SKM-1 (cell line): ENCODE results near the gene TSEN34.
"Not testable (repeated sequence)": the region's sequence is repeated elsewhere in the genome, so short reads cannot be mapped to it uniquely, and the experiment has no call there.

Source experiments
- DNase-seq: peaks from one replicate; lab custom pipeline; 2025; ENCODE audit not compliant: unreplicated experiment; lab: John Stamatoyannopoulos, UW

Gene TSEN34

GRCh38 chr19:54160854-54161253, 30.3 kb upstream of the TSEN34 start:
- no peak for DNase-seq

- DNase-seq: peak; percentile 56
Measured at GRCh38 chr19:54162241-54162805, 28.8 kb upstream of the TSEN34 start.

- DNase-seq: no peak
Measured at GRCh38 chr19:54162884-54163283, 28.2 kb upstream of the TSEN34 start.

GRCh38 chr19:54164369-54165068, 26.6 kb upstream of the TSEN34 start:
- no peak for DNase-seq

GRCh38 chr19:54165222-54165621, 25.9 kb upstream of the TSEN34 start:
- no peak for DNase-seq

- DNase-seq: peak; percentile 24
Measured at GRCh38 chr19:54168174-54168917, 22.8 kb upstream of the TSEN34 start.

GRCh38 chr19:54169149-54169740, 21.9 kb upstream of the TSEN34 start:
- no peak for DNase-seq

- DNase-seq: not testable (repeated sequence)
Measured at GRCh38 chr19:54171736-54172431, 19.2 kb upstream of the TSEN34 start.

GRCh38 chr19:54172471-54173358, 18.4 kb upstream of the TSEN34 start, which contains the start of gene TMC4:
TSS of gene TMC4 (minus strand) at chr19:54173160. CDS start at chr19:54173117, 43 bp downstream.
- DNase-seq: no peak

- DNase-seq: no peak
Measured at GRCh38 chr19:54173359-54173699, 17.8 kb upstream of the TSEN34 start.

- DNase-seq: no peak
Measured at GRCh38 chr19:54173951-54174834, 16.9 kb upstream of the TSEN34 start.

- no peak for DNase-seq
Measured at GRCh38 chr19:54178581-54179261, 12.4 kb upstream of the TSEN34 start.

GRCh38 chr19:54179262-54179852, 11.8 kb upstream of the TSEN34 start:
- no peak for DNase-seq

- no peak for DNase-seq
Measured at GRCh38 chr19:54179921-54180461, 11.1 kb upstream of the TSEN34 start.

- DNase-seq: no peak
Measured at GRCh38 chr19:54180691-54181091, 10.4 kb upstream of the TSEN34 start.

GRCh38 chr19:54181894-54182293, 9.2 kb upstream of the TSEN34 start:
- not testable (repeated sequence) for DNase-seq

GRCh38 chr19:54183431-54183830, 7.7 kb upstream of the TSEN34 start:
- no peak for DNase-seq

GRCh38 chr19:54186351-54186750, 4.8 kb upstream of the TSEN34 start:
- no peak for DNase-seq
